Measurements from ENCODE around the gene NFE2.
"Not testable (repeated sequence)": the region's sequence is repeated elsewhere in the genome, so short reads cannot be mapped to it uniquely, and the experiment has no call there.

The NFE2 gene

GRCh38 chr12:54306925-54307741, 6.3 kb upstream of the NFE2 start:
- DNase-seq: peak; percentile 71 to 87 (median 78)

- DNase-seq: peak; percentile 71 to 85 (median 80)
These were observed 3.5 kb upstream of the NFE2 start for GRCh38 chr12:54304187-54304810.

- DNase-seq: no peak
These were observed 2.8 kb upstream of the NFE2 start for GRCh38 chr12:54303640-54304039.

- DNase-seq: peak in 1 of 4 experiments; percentile 36
These were observed 723 bp upstream of the NFE2 start for GRCh38 chr12:54301428-54302048.

- DNase-seq: peak in 2 of 4 experiments; percentile 20 to 28
These were observed 537 bp downstream of the NFE2 start for GRCh38 chr12:54300225-54300731.

GRCh38 chr12:54299515-54300224, 1.1 kb downstream of the NFE2 start:
- no peak for DNase-seq

- no peak for DNase-seq
These were observed 1.9 kb downstream of the NFE2 start for GRCh38 chr12:54298904-54299303.

- peak in 2 of 4 experiments; percentile 23 to 28 for DNase-seq
These were observed 4.3 kb downstream of the NFE2 start for GRCh38 chr12:54296393-54297099.

- DNase-seq: no peak
These were observed 5.8 kb downstream of the NFE2 start for GRCh38 chr12:54294953-54295566.

GRCh38 chr12:54294152-54294952, 6.5 kb downstream of the NFE2 start:
- DNase-seq: peak; percentile 79 to 86 (median 82)

GRCh38 chr12:54292931-54293241, 7.9 kb downstream of the NFE2 start:
- no peak for DNase-seq

- DNase-seq: no peak
These were observed 8.5 kb downstream of the NFE2 start for GRCh38 chr12:54292083-54292930.

- DNase-seq: no peak
These were observed 13.3 kb downstream of the NFE2 start for GRCh38 chr12:54287261-54288157.

- DNase-seq: no peak
These were observed 14.5 kb downstream of the NFE2 start for GRCh38 chr12:54286042-54287030.

- no peak for DNase-seq
These were observed 15.4 kb downstream of the NFE2 start for GRCh38 chr12:54285150-54286041.

- DNase-seq: not testable (repeated sequence)
These were observed 16.6 kb downstream of the NFE2 start for GRCh38 chr12:54284070-54284780.
